Measurements from ENCODE around the gene DMD. TPM values are rescaled to one million over a fixed set of nuclear protein-coding genes. Genes with fewer than 3 reads are reported as not detected.

Gene DMD
- total RNA-seq, 3 donors from 2014 or later (not counting 1 experiment from before 2014, with no cell fraction given) = not detected

- Histone ChIP-seq H3K27me3 (ENCODE audit: control insufficient read depth, insufficient read depth, low read length) (no peaks in the 10 kb centered on the region), H3K27ac (ENCODE audit: low read length) (no peak overlapping the region), H3K4me1 (ENCODE audit: control insufficient read depth, insufficient read depth, low read length) (no peaks in the 10 kb centered on the region), H3K36me3 (ENCODE audit: control insufficient read depth, insufficient read depth, low read length) (no peaks in the 10 kb centered on the region), H3K4me3 (ENCODE audit: low read length) (no peak overlapping the region), H3K9me3 (ENCODE audit: control insufficient read depth, insufficient read depth, low read length) (no peaks in the 10 kb centered on the region)
- Mint-ChIP-seq H3K4me1 (no peaks in the 10 kb centered on the region), H3K27ac (no peak overlapping the region), H3K4me3 (no peak overlapping the region), H3K27me3 (ENCODE audit: low read depth in 2 of 2) (peaks cover 0 to 5% of the 10 kb centered on the region in 2 donors), H3K9me3 (peaks cover 0 to 2% of the 10 kb centered on the region in 2 donors), H3K36me3 (no peaks in the 10 kb centered on the region)
- no peak for DNase-seq
- no peak for TF ChIP-seq CTCF (IDR thresholded peaks at IDR 0.05)
- WGBS (ENCODE audit: insufficient coverage) = 76% methylated on average over 4 of the region's 5 CpGs
- ATAC-seq = no peak
- intact Hi-C loops (cut with micrococcal nuclease) = no loop called here
Measured at GRCh38 chrX:31356275-31357212, 1854.8 kb downstream of the DMD start.

GRCh38 chrX:31355206-31355955, 1856.0 kb downstream of the DMD start:
- H3K4me3 ChIP-seq (ENCODE audit: low read length) = no peak overlapping the region
- H3K9me3 ChIP-seq (ENCODE audit: control insufficient read depth, insufficient read depth, low read length) = no peaks in the 10 kb centered on the region
- peaks cover 0 to 2% of the 10 kb centered on the region in 2 donors for H3K9me3 Mint-ChIP-seq
- ATAC-seq (no peak), DNase-seq (no peak)
- H3K27ac Mint-ChIP-seq = no peak overlapping the region
- no peaks in the 10 kb centered on the region for H3K27me3 ChIP-seq (ENCODE audit: control insufficient read depth, insufficient read depth, low read length)
- intact Hi-C loops (cut with micrococcal nuclease) = no loop called here
- H3K36me3 ChIP-seq (ENCODE audit: control insufficient read depth, insufficient read depth, low read length) = no peaks in the 10 kb centered on the region
- H3K4me1 ChIP-seq (ENCODE audit: control insufficient read depth, insufficient read depth, low read length) = no peaks in the 10 kb centered on the region
- no CpG with 5 or more reads among the region's 6 CpGs for WGBS (ENCODE audit: insufficient coverage)
- no peaks in the 10 kb centered on the region for H3K36me3 Mint-ChIP-seq
- H3K4me1 Mint-ChIP-seq = no peaks in the 10 kb centered on the region
- H3K27ac ChIP-seq (ENCODE audit: low read length) = no peak overlapping the region
- TF ChIP-seq CTCF (IDR thresholded peaks at IDR 0.05) = no peak
- H3K4me3 Mint-ChIP-seq = no peak overlapping the region
- H3K27me3 Mint-ChIP-seq (ENCODE audit: low read depth in 2 of 2) = peaks cover 0 to 5% of the 10 kb centered on the region in 2 donors

GRCh38 chrX:31353095-31353494, 1858.3 kb downstream of the DMD start:
- Histone ChIP-seq H3K4me1 (ENCODE audit: control insufficient read depth, insufficient read depth, low read length) (no peaks in the 10 kb centered on the region), H3K27ac (ENCODE audit: low read length) (no peak overlapping the region), H3K4me3 (ENCODE audit: low read length) (no peak overlapping the region), H3K36me3 (ENCODE audit: control insufficient read depth, insufficient read depth, low read length) (no peaks in the 10 kb centered on the region), H3K9me3 (ENCODE audit: control insufficient read depth, insufficient read depth, low read length) (no peaks in the 10 kb centered on the region), H3K27me3 (ENCODE audit: control insufficient read depth, insufficient read depth, low read length) (no peaks in the 10 kb centered on the region)
- H3K4me3 Mint-ChIP-seq = no peak overlapping the region
- no peak for ATAC-seq
- TF ChIP-seq CTCF (IDR thresholded peaks at IDR 0.05) = no peak
- H3K9me3 Mint-ChIP-seq = peaks cover 0 to 2% of the 10 kb centered on the region in 2 donors
- no peaks in the 10 kb centered on the region for H3K4me1 Mint-ChIP-seq
- WGBS (ENCODE audit: insufficient coverage) = 87% methylated on average over 4 of the region's 4 CpGs
- H3K36me3 Mint-ChIP-seq = no peaks in the 10 kb centered on the region
- DNase-seq = no peak
- peaks cover 0 to 5% of the 10 kb centered on the region in 2 donors for H3K27me3 Mint-ChIP-seq (ENCODE audit: low read depth in 2 of 2)
- no peak overlapping the region for H3K27ac Mint-ChIP-seq
- intact Hi-C loops (cut with micrococcal nuclease) = no loop called here

Data from natural killer cell (primary cell).